ENCODE measurements around the gene CXCL14. TPM values are rescaled to one million over a fixed set of nuclear protein-coding genes. Genes with fewer than 3 reads are reported as not detected.

Gene CXCL14
- total RNA-seq, 1 experiment from 2014 or later, result not detected

DNA sequence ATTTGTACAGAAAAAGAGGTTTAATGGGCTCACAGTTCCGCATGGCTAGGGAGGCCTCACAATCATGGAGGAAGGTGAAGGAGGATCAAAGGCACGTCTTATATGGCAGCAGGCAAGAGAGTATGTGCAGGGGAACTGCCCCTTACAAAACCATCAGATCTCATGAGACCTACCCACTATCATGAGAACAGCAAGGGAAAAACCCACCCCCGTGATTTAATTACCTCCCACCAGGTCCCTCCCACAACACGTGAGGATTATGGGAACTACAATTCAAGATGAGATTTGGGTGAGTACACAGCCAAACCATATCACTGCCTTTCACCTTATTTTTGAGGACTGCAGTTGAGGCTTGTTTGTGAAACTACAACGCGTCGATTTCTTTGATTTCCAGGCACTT is 22.2 kb downstream of the CXCL14 start:
- H3K36me3 ChIP-seq (ENCODE audit: control insufficient read depth, insufficient read depth, low read length), result no peaks in the 10 kb centered on the region
- no peaks in the 10 kb centered on the region for H3K27me3 ChIP-seq (replicated peaks; ENCODE audit: control insufficient read depth, insufficient read depth, low read length)
- Mint-ChIP-seq H3K27ac (ENCODE audit: unreplicated experiment) (no peak overlapping the region), H3K27me3 (ENCODE audit: insufficient read depth, unreplicated experiment) (peaks cover 5% of the 10 kb centered on the region), H3K9me3 (ENCODE audit: unreplicated experiment) (no peaks in the 10 kb centered on the region), H3K4me3 (ENCODE audit: unreplicated experiment) (no peak overlapping the region), H3K4me1 (ENCODE audit: low read depth, unreplicated experiment) (peaks cover 18% of the 10 kb centered on the region), H3K36me3 (ENCODE audit: insufficient read depth, unreplicated experiment) (peaks cover 5% of the 10 kb centered on the region)
- H3K4me3 ChIP-seq (ENCODE audit: low read depth, low read length), result no peak overlapping the region
- TF ChIP-seq, protein P1, sequence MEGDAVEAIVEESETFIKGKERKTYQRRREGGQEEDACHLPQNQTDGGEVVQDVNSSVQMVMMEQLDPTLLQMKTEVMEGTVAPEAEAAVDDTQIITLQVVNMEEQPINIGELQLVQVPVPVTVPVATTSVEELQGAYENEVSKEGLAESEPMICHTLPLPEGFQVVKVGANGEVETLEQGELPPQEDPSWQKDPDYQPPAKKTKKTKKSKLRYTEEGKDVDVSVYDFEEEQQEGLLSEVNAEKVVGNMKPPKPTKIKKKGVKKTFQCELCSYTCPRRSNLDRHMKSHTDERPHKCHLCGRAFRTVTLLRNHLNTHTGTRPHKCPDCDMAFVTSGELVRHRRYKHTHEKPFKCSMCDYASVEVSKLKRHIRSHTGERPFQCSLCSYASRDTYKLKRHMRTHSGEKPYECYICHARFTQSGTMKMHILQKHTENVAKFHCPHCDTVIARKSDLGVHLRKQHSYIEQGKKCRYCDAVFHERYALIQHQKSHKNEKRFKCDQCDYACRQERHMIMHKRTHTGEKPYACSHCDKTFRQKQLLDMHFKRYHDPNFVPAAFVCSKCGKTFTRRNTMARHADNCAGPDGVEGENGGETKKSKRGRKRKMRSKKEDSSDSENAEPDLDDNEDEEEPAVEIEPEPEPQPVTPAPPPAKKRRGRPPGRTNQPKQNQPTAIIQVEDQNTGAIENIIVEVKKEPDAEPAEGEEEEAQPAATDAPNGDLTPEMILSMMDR (IDR thresholded peaks at IDR 0.05; ENCODE audit: insufficient read depth in 1 of 2, low read depth in 1 of 2, low read length in 1 of 2, severe bottlenecking in 1 of 2, unreplicated experiment in 1 of 2), result no peak
- POLR2A ChIA-PET, result no interaction called here
- intact Hi-C loops (cut with micrococcal nuclease; ENCODE audit: unreplicated experiment), result no loop called here
- BruUV-seq (replicated peaks), result no TSS peak
- CTCF ChIA-PET, result interaction anchor here (1.7 to 3.3 kb wide), 2 partner anchors 10 to 94 kb away, joined by 7 to 82 read pairs; no protein-coding TSS in a partner anchor
- no peaks in the 10 kb centered on the region for H3K9me3 ChIP-seq
- H3K4me1 ChIP-seq, result no peaks in the 10 kb centered on the region; the same call in 1 of the 2 replicates
- no peak for DNase-seq

GRCh38 chr5:135555530-135555929 is 23.3 kb downstream of the CXCL14 start:
- no peaks in the 10 kb centered on the region for H3K9me3 Mint-ChIP-seq (ENCODE audit: unreplicated experiment)
- H3K36me3 Mint-ChIP-seq (ENCODE audit: insufficient read depth, unreplicated experiment), result peaks cover 1% of the 10 kb centered on the region
- no peak overlapping the region for H3K27ac Mint-ChIP-seq (ENCODE audit: unreplicated experiment)
- intact Hi-C loops (cut with micrococcal nuclease; ENCODE audit: unreplicated experiment), result no loop called here
- Histone ChIP-seq H3K4me1 (no peaks in the 10 kb centered on the region), H3K36me3 (ENCODE audit: control insufficient read depth, insufficient read depth, low read length) (no peaks in the 10 kb centered on the region), H3K4me3 (ENCODE audit: low read depth, low read length) (no peak overlapping the region), H3K27me3 (replicated peaks; ENCODE audit: control insufficient read depth, insufficient read depth, low read length) (no peaks in the 10 kb centered on the region), H3K9me3 (no peaks in the 10 kb centered on the region)
- no peak overlapping the region for H3K4me3 Mint-ChIP-seq (ENCODE audit: unreplicated experiment)
- no TSS peak for BruUV-seq (replicated peaks)
- DNase-seq, result no peak
- TF ChIP-seq, protein P1 (IDR thresholded peaks at IDR 0.05; ENCODE audit: insufficient read depth in 1 of 2, low read depth in 1 of 2, low read length in 1 of 2, severe bottlenecking in 1 of 2, unreplicated experiment in 1 of 2), result no peak
- peaks cover 12% of the 10 kb centered on the region for H3K4me1 Mint-ChIP-seq (ENCODE audit: low read depth, unreplicated experiment)
- ChIA-PET CTCF (interaction anchor here (1.7 to 3.3 kb wide), 2 partner anchors 12 to 93 kb away, joined by 7 to 82 read pairs; no protein-coding TSS in a partner anchor), POLR2A (no interaction called here)
- peaks cover 6% of the 10 kb centered on the region for H3K27me3 Mint-ChIP-seq (ENCODE audit: insufficient read depth, unreplicated experiment)

GRCh38 chr5:135553688-135554462 is 24.9 kb downstream of the CXCL14 start:
- peak overlapping the region; percentile 51 for H3K4me3 Mint-ChIP-seq (ENCODE audit: unreplicated experiment)
- H3K27me3 ChIP-seq (replicated peaks; ENCODE audit: control insufficient read depth, insufficient read depth, low read length), result no peaks in the 10 kb centered on the region

More at GRCh38 chr5:135553688-135554462, 24.9 kb downstream of the CXCL14 start:
- H3K4me1 ChIP-seq, result no peaks in the 10 kb centered on the region
- CTCF ChIA-PET, result interaction anchor here (0.6 to 7.0 kb wide), 21 partner anchors 13 to 436 kb away, joined by 3 to 311 read pairs (median 3); partner anchors contain the start of gene NEUROG1
- no TSS peak for BruUV-seq (replicated peaks)
- intact Hi-C loops (cut with micrococcal nuclease; ENCODE audit: unreplicated experiment), result loop anchor here (1.0 to 2.0 kb wide), 4 partner anchors 12 to 659 kb away; no protein-coding TSS in a partner anchor
- POLR2A ChIA-PET, result interaction anchor here (0.6 kb wide), 1 partner anchor 13 kb away, joined by 3 read pairs; no protein-coding TSS in a partner anchor
- Mint-ChIP-seq H3K27ac (ENCODE audit: unreplicated experiment) (peak overlapping the region; percentile 18), H3K4me1 (ENCODE audit: low read depth, unreplicated experiment) (peaks cover 6% of the 10 kb centered on the region), H3K9me3 (ENCODE audit: unreplicated experiment) (no peaks in the 10 kb centered on the region), H3K36me3 (ENCODE audit: insufficient read depth, unreplicated experiment) (no peaks in the 10 kb centered on the region), H3K27me3 (ENCODE audit: insufficient read depth, unreplicated experiment) (peaks cover 10% of the 10 kb centered on the region)
- H3K4me3 ChIP-seq (ENCODE audit: low read depth, low read length), result no peak overlapping the region
- no peaks in the 10 kb centered on the region for H3K9me3 ChIP-seq
- H3K36me3 ChIP-seq (ENCODE audit: control insufficient read depth, insufficient read depth, low read length), result no peaks in the 10 kb centered on the region
- TF ChIP-seq, protein P1 (IDR thresholded peaks at IDR 0.05; ENCODE audit: insufficient read depth in 1 of 2, low read depth in 1 of 2, low read length in 1 of 2, severe bottlenecking in 1 of 2, unreplicated experiment in 1 of 2), result peak; percentile 64 to 68
- DNase-seq, result peak; percentile 71
